HG03025 (cell line): ENCODE data around the gene ELN.
"Not testable (repeated sequence)": the region's sequence is repeated elsewhere in the genome, so short reads cannot be mapped to it uniquely, and the experiment has no call there.

Source experiments
- ATAC-seq: cut with Tn5 transposase; IDR thresholded peaks from one replicate; pipeline ENCODE4 v1.9.1; 2021; ENCODE audit warnings: mild to moderate bottlenecking, moderate library complexity; ENCODE audit not compliant: unreplicated experiment, low FRiP score

ELN gene

DNA sequence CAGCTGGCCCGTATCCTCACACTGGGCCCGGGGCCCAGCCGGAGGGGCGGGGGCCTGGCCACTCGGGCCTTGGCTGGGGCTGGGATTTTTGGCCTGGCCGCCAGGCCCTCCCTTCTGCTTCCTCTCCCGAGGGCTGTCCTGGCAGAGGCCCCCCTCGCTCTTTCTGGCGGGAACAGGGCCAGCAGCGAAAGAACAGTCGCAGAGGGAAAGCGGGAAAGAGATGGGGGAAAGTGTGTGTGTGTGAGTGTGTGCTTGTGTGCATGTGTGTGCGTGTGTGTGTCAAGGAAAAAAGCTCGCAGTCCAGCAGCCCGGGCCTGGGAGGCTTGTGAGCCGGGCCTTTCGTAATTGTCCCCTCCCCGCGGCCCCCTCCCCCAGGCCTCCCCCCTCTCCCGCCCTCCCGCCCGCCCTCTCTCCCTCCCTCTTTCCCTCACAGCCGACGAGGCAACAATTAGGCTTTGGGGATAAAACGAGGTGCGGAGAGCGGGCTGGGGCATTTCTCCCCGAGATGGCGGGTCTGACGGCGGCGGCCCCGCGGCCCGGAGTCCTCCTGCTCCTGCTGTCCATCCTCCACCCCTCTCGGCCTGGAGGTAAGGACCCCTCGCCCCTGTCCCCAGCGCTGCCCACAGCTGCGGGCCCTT, at the start of gene ELN:
Gene ELN (plus strand): TSS at position 491 of the 638 bp plus-strand sequence. CDS start 15 bp downstream, at position 506.
- no peak for ATAC-seq

DNA sequence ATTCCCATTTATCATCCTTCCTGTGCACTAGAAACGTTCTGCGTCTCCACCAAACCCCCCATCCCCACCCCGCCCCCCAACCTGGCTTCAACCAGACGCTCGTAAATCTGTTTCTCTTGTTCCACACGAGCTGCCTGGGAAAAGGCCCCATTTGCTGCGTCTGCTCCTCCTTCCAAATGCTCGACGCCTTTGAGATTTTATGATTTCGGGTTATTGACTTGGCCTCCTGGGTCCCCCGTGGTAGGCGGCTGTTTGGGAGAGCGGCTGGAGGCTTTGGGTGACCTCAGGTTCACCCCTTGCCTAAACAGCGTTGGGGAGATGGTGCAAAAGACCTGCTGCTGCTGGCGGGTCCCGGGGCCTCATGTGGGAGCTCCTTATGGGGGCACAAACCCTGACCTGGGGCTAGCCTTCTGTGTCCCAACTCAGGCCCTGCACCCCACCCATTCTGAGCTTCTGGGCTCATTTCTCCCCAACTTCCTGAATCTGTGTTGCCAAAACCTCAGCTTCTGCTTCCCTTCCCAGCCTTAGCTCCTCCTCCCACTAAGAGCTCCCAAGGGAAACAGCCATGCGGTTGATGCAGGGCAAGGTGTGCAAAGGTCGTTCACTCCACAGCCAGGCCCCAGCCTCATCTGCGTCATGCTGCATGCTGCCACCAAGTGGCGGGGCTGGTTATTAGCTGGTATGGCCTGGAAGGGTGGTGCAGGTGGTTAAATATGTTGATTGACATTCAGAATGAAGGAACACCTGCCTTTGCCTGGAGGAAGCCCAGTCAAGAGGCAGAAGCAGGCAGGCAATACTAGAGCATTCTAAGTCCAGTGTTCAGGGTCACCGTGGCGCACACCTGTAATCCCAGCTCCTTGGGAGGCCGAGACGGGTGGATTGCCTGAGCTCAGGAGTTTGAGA, 49.1 kb upstream of the ELN start:
- ATAC-seq = no peak

DNA sequence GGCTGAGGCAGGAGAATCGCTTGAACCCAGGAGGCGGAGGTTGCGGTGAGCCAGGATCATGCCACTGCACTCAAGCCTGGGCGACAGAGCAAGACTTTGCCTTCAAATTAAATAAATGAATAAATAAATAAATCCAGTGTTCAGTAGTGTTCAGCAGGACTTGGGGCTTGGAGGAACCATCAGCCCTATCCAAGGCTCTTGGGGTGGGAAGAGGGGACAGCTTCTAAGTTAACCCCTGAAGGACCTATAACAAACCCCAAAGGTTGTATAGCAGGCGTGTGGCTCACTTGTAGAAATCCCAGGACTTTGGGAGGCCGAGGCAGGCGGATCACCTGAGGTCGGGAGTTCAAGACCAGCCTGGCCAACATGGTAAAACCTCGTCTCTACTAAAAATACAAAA, 48.3 kb upstream of the ELN start:
- not testable (repeated sequence) for ATAC-seq

DNA sequence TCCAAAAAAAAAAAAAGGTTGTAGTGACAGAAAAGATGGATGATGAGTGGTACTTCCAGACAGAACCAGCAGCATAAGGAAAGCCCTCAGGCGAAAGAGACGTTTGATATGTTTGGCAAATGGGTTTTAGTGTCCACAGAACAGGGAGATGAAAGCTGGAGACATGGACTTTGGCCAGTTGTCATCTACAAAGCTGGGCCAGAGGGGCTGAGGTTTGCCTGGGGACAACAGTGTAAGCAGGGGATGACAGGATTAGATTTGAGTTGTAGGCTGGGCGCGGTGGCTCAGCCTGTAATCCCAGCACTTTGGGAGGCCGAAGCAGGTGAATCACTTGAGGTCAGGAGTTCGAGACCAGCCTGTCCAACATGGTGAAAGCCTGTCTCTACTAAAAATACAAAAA, 47.8 kb upstream of the ELN start:
- ATAC-seq = no peak

DNA sequence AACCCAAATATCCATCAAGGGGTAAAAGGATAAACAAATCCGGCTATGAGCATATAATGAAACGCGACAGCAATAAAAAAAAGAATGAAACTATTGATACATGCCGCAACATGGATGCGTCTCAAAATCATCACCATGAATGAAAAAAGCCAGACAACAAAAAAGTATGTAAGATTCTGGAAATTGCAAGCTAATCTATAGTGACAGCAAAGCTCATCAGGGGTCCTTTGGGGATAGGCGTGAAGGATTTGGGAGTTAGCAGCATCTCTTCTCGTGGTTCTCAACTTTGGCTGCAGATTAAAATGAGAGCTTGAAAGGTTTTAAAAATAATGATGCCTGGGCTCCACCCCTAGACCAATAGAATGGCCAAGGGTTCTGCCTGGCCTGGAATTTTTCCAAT, 46.0 kb upstream of the ELN start:
- no peak for ATAC-seq

DNA sequence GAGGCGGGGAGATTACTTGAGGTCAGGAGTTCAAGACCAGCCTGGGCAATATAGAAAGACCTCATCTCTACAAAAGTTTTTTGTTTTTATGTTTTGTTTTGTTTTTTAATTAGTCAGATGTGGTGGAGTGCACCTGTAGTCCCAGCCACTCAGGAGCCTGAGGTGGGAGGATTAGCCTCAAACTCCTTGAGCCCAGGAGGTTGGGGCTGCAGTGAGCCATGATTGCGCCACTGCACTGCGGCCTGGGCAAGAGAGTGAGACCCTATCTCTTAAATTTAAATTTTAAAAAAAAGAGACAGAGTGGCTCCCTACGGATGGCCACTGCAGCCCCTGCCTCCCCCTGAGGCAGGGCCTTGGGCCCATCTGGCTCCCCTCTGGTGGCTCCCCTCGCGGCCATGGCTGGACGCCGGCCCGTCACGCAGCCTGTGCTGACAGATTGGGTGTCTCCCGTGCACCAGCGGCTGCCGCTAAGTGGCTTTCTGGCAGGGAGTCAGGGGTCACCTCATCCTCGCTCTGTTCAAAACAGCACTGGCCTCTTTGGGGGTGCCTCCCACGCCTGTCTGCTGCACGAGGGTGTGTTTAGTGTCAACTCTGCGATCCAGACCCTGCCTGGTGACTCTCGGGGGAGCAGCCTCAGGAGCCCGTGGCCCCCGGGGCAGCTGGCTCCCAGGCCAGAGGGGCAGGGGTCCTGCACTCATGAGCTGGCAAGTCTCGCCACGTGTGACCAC, 44.4 kb upstream of the ELN start:
- no peak for ATAC-seq

DNA sequence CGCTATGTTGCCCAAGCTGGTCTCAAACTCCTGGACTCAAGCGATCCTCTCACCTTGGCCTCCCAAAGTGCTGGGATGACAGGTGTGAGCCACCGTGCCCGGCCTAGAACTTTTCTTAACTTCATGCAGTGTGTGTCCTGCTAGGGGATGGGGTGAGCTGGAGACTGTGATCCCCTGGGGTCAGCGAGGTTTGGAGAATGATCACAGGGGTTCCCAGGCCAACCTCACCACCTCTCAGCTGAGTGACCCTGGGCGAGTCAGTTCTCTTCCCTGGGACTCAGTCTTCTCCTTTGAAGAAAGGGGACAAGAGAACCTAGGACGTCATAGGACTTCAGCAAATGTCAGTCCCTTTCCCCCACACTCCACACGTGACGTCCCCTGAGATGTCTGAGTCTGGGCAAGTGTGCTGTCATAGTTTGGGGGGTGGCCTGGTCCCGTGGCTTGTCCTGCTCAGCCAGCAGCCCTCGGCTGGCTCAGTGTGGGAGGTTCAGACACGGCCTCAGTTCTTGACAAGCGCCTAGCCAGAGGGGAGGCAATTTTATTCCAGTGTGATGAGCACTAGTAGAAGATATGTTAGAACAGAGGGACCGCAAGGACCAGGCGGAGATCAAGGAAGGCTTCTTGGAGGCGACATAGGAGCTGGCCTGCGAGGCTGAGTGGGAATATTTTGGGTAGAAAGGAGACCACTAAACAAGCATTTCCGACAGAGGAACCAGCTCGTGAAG, 43.3 kb upstream of the ELN start:
- ATAC-seq = no peak

DNA sequence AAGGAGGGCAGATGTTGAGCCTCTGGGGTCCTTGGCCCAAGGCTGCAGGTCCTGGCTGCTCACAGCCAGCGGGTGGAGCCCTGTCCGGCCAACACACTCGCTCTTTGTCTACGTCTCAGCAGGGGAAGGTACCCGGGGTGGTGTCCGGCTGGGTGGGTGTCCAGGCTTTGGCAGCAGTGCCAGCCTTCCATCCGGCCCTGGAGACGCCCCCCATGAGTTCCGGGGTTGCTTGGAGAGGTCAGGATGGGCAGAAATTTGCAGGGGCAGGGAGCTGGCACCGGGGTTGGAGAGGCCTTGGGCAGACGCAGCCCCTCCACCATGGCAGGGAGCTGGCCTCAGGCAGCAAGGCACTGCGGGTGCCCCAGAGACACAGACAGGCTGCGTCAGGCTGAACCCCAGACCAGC, 42.2 kb upstream of the ELN start:
- no peak for ATAC-seq

DNA sequence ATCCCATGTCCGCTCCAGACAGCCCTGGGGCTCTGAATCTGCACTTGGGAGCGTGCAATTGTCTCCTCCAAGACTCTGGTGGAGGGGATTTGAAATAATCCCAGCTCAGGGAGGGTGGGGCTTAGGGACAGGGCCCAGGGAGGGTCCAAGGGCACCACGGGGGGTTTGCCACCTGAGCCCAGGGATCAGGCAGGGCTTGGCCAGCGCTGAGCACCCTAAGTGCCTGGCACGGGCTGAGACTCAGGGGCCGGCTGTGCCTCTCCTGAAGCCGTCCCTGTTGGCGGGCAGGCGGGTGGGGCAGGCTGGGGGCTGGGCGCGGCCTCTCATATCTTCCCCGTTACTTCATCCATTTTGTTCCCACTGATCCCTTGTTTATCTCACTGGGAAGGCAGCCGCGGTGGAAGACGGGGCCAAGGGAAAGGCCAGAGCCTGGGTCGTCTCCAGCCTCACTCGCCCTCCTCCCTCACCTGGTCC, 41.8 kb upstream of the ELN start:
- no peak for ATAC-seq

DNA sequence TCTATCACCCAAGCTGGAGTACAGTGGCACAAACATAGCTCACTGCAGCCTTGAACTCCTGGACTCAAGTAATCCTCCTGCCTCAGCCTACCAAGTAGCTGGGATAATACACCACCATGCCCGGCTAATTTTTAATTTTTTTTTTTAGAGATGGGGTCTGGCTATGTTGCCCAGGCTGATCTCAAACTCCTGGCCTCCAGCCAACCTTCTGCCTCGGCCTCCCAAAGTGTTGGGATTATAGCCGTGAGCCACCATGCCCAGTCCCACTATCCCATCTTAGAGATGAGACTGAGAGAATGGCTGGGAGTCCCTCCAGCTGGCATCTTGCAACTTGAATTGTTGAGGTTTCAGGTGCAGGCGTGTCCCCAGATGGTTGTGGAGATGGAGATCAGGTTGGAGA, 40.7 kb upstream of the ELN start:
- ATAC-seq = no peak

DNA sequence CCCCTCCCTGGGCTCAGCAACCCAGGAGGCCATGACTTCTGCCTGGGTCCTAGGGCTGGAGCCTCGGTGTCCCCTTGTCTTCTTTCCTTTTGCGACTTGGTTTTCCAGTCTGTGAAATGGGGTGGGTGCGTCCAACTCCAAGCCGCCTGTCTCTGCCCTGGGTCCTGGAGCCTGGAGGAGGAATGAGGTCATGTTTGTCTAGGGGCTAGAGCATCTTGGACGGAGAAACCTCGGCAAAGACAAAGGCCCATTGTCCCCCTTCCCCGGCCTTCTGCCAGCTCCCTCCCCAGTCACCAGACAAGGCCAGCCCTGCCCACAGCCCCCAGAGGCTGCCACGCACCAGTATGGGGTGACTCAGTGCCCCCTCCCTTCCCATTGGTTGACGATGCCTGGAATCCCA, 39.8 kb upstream of the ELN start:
- no peak for ATAC-seq

DNA sequence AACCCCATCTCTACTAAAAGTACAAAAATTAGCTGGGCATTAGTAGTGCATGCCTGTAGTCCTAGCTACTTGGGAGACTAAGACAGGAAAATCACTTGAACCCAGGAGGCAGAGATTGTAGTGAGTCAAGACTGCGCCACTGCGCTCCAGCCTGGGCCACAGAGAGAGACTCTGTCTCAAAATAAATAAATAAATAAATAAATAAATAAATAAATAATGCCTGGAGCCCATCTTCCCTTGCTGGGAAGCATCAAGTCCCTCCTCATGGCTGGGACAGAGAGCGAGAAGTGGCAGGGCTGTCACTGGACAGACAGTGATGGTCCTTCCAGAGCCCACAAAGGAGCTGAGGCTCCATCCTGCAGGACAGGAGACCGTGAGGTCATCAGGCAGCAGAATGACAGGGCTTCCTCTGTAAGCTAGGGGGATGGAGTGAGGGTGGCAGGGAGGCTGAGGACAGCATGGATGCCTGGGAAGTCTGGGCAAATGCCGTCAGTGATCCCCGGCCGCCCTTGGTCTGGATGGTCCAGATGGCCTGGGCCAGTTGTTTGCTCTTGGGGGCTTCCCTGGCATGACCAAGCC, 36.4 kb upstream of the ELN start:
- no peak for ATAC-seq

DNA sequence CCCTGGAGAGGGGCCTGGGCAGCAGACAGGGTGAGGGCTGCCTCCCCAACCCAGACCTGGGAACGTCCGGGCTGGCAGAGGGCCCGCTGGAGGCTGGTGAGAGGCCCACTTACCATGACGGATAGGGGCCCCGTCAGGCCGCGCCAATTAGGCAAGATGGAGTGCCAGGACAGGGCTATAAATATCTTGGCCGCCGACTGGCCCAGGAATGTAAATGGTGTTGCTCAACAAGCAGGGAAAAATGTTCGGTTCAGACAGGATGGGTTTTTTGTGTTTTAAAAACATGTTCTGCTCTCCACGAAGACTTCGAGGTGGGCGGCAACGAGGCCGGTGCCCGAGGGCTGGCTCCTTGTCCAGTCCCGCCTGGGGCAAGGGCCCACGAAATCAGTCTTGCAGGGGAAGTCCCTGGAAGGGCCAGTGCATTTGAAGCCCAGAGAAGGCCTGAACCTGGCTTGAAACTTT, 35.8 kb upstream of the ELN start:
- ATAC-seq = no peak

DNA sequence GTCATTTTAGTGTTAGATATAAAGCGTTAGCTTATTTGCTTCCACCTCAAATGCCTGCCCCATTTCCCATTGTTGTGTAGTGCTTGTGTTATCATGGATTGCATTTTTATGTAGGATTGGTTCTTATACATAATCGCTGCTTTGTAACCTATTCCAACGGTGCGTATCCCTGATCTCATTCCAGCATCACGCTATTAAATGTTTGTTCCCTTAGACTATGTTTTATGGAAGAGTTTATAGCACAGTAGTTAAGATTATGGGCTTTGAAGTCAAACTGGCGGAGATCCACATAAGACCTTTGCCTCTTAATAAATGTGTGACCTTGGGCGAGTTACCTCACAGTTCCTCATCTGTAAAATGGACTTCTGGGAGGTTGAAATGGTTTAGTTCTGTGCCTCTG, 34.0 kb upstream of the ELN start:
- ATAC-seq = no peak

DNA sequence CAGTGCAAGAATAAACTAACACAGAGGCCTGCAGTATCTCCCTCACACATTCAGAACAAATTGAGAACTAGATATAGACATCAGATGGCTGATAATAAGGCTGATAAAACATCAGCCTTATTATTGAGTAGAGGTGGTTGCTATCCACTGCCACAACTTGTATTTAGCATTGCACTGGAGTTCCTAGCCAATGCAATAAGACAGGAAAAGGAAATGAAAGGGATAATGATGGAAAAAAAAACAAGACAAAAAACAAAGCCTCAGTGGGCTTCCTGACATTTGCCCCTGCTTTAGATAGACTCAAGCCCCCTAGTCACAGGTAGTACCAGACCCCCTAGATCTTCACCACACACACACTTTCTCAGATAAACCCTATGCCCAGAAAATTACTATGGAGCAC, 33.2 kb upstream of the ELN start:
- ATAC-seq = no peak

DNA sequence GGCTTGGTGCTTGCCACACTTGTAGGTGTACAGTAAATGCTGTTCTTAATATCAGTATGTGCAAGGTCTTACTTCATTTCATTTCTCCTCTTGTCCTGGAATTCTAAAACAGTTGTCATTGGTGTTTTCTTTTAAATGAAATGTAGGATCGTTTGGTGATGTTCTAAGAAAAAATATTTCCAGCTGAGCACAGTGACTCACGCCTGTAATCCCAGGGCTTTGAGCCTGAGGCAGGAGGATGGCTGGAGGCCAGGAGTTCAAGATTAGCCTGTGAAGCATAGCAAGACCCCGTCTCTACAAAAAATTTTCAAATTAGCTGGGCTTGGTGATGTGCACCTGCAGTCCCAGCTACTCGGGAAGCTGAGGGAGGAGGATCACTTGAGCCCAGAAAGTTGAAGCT, 32.6 kb upstream of the ELN start:
- no peak for ATAC-seq

DNA sequence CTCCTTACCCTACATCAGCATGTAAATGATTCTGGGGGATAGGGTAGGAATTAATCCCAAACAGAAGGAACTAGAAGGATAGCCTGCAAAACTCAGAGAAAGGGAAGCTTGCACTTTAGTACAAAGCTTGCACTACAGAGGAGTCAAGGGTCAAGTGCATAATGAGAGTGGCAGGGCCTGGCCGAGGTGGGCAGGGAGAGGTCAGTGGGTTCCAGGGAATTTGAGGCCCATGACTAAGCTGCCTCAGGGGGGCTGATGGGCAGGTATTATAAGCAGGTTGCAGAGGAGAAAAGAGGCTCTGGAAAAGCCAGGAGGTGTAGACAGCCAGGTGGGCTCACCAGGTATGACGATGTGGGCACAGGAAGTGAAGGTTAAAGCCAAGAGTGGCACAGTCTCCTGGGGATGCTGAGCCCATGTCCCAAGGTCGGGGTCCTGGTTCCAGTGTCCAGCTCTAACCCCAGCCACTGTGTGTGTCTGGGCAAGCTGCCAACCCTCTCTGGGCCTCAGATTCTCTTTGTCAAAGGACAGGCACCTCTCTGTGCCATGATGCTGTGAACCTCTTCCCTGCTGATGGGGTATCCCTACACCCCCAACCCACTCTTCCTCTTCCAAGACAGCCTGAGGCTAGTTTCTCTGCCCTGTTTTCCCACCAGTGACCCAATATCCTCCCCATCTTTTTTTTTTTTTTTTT, 32.0 kb upstream of the ELN start:
- ATAC-seq = no peak

DNA sequence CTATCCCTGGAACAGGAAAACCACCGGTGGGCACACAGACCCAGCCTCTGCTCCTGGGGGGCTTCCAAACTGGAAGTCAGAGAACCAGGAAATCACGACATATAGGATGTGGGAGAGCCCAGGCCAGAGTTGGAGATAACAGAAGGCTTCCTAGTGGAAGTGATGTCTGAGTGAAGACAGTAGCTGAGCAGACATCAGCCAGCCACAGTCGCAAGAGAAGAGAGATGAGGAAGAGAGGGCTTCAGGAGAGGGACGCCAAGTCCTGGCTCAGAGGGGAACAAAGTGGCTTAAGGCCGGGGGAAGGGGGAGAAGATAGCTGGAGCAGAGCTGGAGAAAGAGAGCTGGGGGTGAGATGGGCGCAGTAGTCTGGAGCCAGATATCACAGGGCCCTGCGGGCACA, 30.9 kb upstream of the ELN start:
- no peak for ATAC-seq

DNA sequence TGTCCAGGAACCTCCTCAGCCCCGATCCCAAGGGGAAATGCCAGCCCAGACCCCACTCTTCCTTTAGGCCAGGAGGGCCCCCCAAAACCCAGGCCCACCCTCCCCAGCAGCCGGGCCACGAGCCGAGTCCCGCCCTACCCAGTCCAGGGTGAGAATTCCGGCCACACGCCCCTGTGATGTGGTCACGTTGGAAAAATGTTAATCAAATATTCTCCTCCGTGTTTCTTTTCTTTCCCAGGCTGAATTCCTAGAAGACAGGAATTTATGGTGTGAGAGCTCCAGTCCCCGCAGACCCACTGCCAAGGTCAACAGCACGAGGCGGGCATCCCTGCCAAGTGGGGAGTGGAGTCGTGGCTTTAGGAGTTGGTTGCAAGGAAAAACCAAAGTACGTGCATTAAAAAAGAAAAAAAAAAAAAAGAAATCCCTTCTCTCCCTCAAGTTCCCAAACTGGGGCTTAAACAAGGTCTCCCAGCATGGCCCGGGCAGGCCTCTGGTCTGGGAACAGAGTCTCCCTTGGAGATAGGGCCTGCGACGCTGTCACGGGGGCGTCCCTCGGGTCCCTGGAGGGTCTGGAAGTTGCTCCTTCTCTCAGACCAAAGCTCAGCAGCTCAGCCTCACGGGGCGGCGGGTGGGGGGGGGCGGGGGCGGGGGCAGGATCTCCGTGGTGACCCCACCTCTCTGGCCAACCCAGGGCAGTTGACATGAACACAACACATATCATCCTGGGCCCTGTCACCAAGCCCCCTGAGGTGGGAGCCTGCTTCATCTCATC, 28.1 kb upstream of the ELN start:
- no peak for ATAC-seq
